AG20443 (cell line): ENCODE measurements around the gene SURF4.
"Not testable (repeated sequence)": the region's sequence is repeated elsewhere in the genome, so short reads cannot be mapped to it uniquely, and the experiment has no call there.

Experiments used
- DNase-seq: peaks from one replicate; pipeline ENCODE4 v3.0.0; 2012; ENCODE audit warnings: low spot score, mixed read lengths

SURF4 gene

GRCh38 chr9:133333566-133333965 is 42.3 kb downstream of the SURF4 start:
- no peak for DNase-seq

GRCh38 chr9:133333011-133333410 is 42.8 kb downstream of the SURF4 start:
- DNase-seq: no peak

- DNase-seq: no peak
Measured at GRCh38 chr9:133332381-133332730, 43.5 kb downstream of the SURF4 start.

GRCh38 chr9:133331641-133332380 is 44.0 kb downstream of the SURF4 start:
- no peak for DNase-seq

- no peak for DNase-seq
Measured at GRCh38 chr9:133331221-133331620, 44.6 kb downstream of the SURF4 start.

GRCh38 chr9:133329306-133330156 is 46.3 kb downstream of the SURF4 start:
- DNase-seq: not testable (repeated sequence)

GRCh38 chr9:133327834-133328484 is 47.9 kb downstream of the SURF4 start:
- DNase-seq: no peak

GRCh38 chr9:133327021-133327420 is 48.8 kb downstream of the SURF4 start:
- not testable (repeated sequence) for DNase-seq

- DNase-seq: no peak
Measured at GRCh38 chr9:133323991-133324703, 51.7 kb downstream of the SURF4 start.

- DNase-seq: no peak
Measured at GRCh38 chr9:133323211-133323610, 52.6 kb downstream of the SURF4 start.

- no peak for DNase-seq
Measured at GRCh38 chr9:133322701-133323100, 53.2 kb downstream of the SURF4 start.

- DNase-seq: no peak
Measured at GRCh38 chr9:133321411-133321935, 54.4 kb downstream of the SURF4 start.

- DNase-seq: no peak
Measured at GRCh38 chr9:133320421-133320881, 55.4 kb downstream of the SURF4 start.

- not testable (repeated sequence) for DNase-seq
Measured at GRCh38 chr9:133317551-133317950, 58.3 kb downstream of the SURF4 start.

GRCh38 chr9:133315997-133316396 is 59.9 kb downstream of the SURF4 start:
- DNase-seq: no peak
